Neural progenitor cell (in vitro differentiated cells): Measurements from ENCODE around the gene FRS3.

Experiments used
- CTCF ChIP-seq: fragments of 200-600 bp; sonication (generic); IDR thresholded peaks from 2 replicates; pipeline ENCODE4 v1.5.1; 2017; ENCODE audit warnings: antibody characterized with exemption, mild to moderate bottlenecking
- EZH2 ChIP-seq: fragments of 200-600 bp; sonication (generic); IDR thresholded peaks from 2 replicates; pipeline ENCODE4 v1.6.1; 2017; ENCODE audit warnings: antibody characterized with exemption, mild to moderate bottlenecking, moderate library complexity
- EZH2phosphoT487 ChIP-seq: fragments of 200-600 bp; sonication (generic); IDR thresholded peaks from 2 replicates; pipeline ENCODE4 v1.6.1; 2017; ENCODE audit warnings: antibody characterized with exemption

DNA sequence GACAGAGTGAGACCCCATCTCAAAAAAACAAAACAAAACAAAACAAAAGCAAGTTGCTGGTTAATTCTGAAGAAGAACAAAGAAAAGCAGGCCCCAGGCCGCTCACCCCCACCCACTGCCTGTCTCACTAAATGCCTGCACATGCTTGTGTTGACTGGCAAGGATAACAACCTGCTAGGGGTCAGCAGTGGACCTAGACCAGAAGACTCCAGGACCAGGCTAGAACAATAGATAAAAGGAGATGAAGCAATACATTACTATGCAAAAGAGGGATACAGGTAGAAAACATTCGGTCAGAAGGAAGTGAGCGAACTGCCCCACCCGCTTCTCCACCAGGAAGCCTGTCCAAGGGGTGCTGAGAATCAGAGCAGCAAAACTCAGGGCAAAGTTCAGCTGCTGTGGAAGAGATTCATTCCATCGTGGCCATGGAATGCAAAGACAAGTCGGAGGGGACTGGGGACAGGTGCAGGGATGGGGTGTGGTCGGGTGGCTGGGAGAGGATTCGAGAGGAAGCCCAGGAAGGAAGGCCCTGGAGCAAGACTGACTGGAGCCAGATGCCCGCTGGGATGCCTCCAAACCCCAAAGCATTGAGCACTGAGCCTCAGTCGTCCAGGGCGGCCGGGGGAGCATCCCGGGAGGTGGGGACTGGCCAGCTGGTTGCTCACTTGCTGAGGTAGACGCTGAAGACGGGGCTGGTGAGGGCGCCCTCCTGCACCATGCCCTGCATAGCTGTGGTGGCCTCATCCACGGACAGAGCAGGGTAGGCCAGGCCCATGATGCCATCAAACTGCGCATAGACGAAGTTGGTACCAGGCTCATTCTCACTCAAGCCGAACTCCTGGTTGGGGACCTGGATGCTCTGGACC, 37.8 kb downstream of the FRS3 start:
- no peak for TF ChIP-seq CTCF
- TF ChIP-seq EZH2phosphoT487: no peak
- no peak for TF ChIP-seq EZH2
